K562 (cell line): ENCODE measurements around the gene VLDLR. TPM values are rescaled to one million over a fixed set of nuclear protein-coding genes. Genes with fewer than 3 reads are reported as not detected.
A peak's percentile ranks its signal among the peaks of the same experiment; 100 is the strongest.

Source experiments
- ATAC-seq: fragments of 200-7000 bp; cut with Tn5 transposase; 3 replicates; pipeline ENCODE4 v1.9.1; 2020; ENCODE audit warnings: moderate library complexity
- BruUV-seq: library from RNA; stranded (reverse); fragments of 400-500 nt; replicated peaks from 2 replicates; lab custom pipeline; 2021; lab: Mats Ljungman, UMichigan
- CTCF ChIA-PET: fragments of 300-600 bp; formaldehyde crosslinking; extraction: SDS; loops from one replicate; lab custom pipeline; 2021; ENCODE audit warnings: low intra/inter-chr PET ratio; lab: Yijun Ruan, JAX
- POLR2A ChIA-PET: fragments of 300-600, 350-650 bp; sonication (Branson Sonifier 250); formaldehyde crosslinking; extraction: SDS; loops from one replicate; lab custom pipeline; 2021; ENCODE audit warnings: antibody characterized with exemption, inconsistent platforms; lab: Yijun Ruan, JAX
- DNase-seq, 4 experiments: peaks; one replicate each; pipeline versions ENCODE4 v3.0.0 to v3.0.0-alpha.2; 2011 to 2018; ENCODE audit warnings: low spot score in 3 of 4, mixed read lengths in 3 of 4; ENCODE audit errors: extremely low read depth in 1 of 4
- FAIRE-seq: peaks from 2 replicates; lab custom pipeline; 2011; peaks lifted over from hg19 to GRCh38; lab: Jason Lieb, UNC
- H2AFZ ChIP-seq: 2 replicates; pipeline ENCODE4 v1.6.0; 2011; ENCODE audit warnings: low read depth, low read length, control low read depth, inconsistent platforms
- H3K27ac ChIP-seq: fragments of 200-600 bp; 3 replicates; pipeline ENCODE4 v1.8.0; 2011; ENCODE audit warnings: low read depth, mild to moderate bottlenecking, control low read depth, inconsistent platforms, low read length, moderate library complexity, mixed read lengths; ENCODE audit errors: extremely low read depth
- H3K27me3 ChIP-seq, 2 experiments: fragments of 300-600 bp in 1 of 2; 2 replicates in 1 of 2; 3 replicates in 1 of 2; pipeline versions ENCODE4 v1.6.0 to v1.8.0; 2011; ENCODE audit warnings: inconsistent platforms in 2 of 2, low read length in 2 of 2, mild to moderate bottlenecking in 1 of 2, mixed read lengths in 1 of 2, moderate library complexity in 1 of 2; ENCODE audit not compliant: control insufficient read depth in 2 of 2, insufficient read depth in 2 of 2
- H3K36me3 ChIP-seq: fragments of 300-600 bp; 3 replicates; pipeline ENCODE4 v1.8.0; 2011; ENCODE audit warnings: mild to moderate bottlenecking, low read length, inconsistent platforms; ENCODE audit not compliant: control insufficient read depth, insufficient read depth
- H3K4me1 ChIP-seq, 2 experiments: fragments of 200-600 bp in 1 of 2; replicated peaks in 1 of 2; 2 replicates in 1 of 2; 3 replicates in 1 of 2; pipeline versions ENCODE4 v1.5.1 to v1.8.0; 2011; ENCODE audit warnings: inconsistent platforms in 2 of 2, low read length in 2 of 2, mild to moderate bottlenecking in 1 of 2, mixed read lengths in 1 of 2, moderate library complexity in 1 of 2; ENCODE audit not compliant: control insufficient read depth in 2 of 2, insufficient read depth in 2 of 2
- H3K4me2 ChIP-seq: 2 replicates; pipeline ENCODE4 v1.6.1; 2011; ENCODE audit warnings: low read length, control low read depth, inconsistent platforms, mixed read lengths; ENCODE audit not compliant: insufficient read depth
- H3K4me3 ChIP-seq: fragments of 200-600 bp; sonication (generic), shearing (Covaris generic); 2 replicates; pipeline ENCODE4 v1.5.1; 2016; ENCODE audit warnings: control low read depth, inconsistent platforms
- H3K79me2 ChIP-seq: fragments of 200-600 bp; 3 replicates; pipeline ENCODE4 v1.8.0; 2011; ENCODE audit warnings: low read length, inconsistent platforms; ENCODE audit not compliant: control insufficient read depth, insufficient read depth
- H3K9ac ChIP-seq, 2 experiments: 2 replicates each; pipeline versions ENCODE4 v1.6.0 to v1.6.1; 2011; ENCODE audit warnings: low read depth in 2 of 2, low read length in 2 of 2, control low read depth in 1 of 2, inconsistent platforms in 1 of 2, mild to moderate bottlenecking in 1 of 2, mixed read lengths in 1 of 2; ENCODE audit not compliant: insufficient read depth in 1 of 2
- H3K9me1 ChIP-seq: one replicate; pipeline ENCODE4 v1.6.0; 2011; ENCODE audit warnings: inconsistent platforms, mild to moderate bottlenecking, low read length, moderate library complexity; ENCODE audit not compliant: control insufficient read depth, insufficient read depth
- H3K9me3 ChIP-seq: replicated peaks from 2 replicates; pipeline ENCODE4 v1.5.1; 2011; ENCODE audit warnings: low read depth, low read length, inconsistent platforms; ENCODE audit not compliant: control insufficient read depth, insufficient read depth
- H4K20me1 ChIP-seq: replicated peaks from 2 replicates; pipeline ENCODE4 v1.6.1; 2011; ENCODE audit warnings: low read length, inconsistent platforms, mixed read lengths; ENCODE audit not compliant: control insufficient read depth, insufficient read depth
- C11orf30 ChIP-seq: fragments of 450-650 bp; IDR thresholded peaks from 2 replicates; pipeline ENCODE4 v1.6.1; 2016; ENCODE audit warnings: low read depth, mild to moderate bottlenecking
- ETS2 ChIP-seq: IDR thresholded peaks from 2 replicates; pipeline ENCODE4 v1.6.1; 2016; ENCODE audit warnings: borderline replicate concordance, missing genetic modification characterization, mild to moderate bottlenecking, moderate library complexity, missing compliant biosample characterization; ENCODE audit not compliant: poor library complexity, severe bottlenecking
- GABPB1 ChIP-seq: sonication (generic); formaldehyde crosslinking; IDR thresholded peaks from 2 replicates; pipeline ENCODE4 v1.8.0; 2022; ENCODE audit warnings: mild to moderate bottlenecking, missing genetic modification reagents
- MAFF ChIP-seq: IDR thresholded peaks from 2 replicates; pipeline ENCODE4 v1.6.1; 2012; ENCODE audit warnings: low read length, improper control_type of control experiment
- MAFG ChIP-seq: fragments of 450-650 bp; conservative IDR thresholded peaks from 2 replicates; pipeline ENCODE4 v1.6.1; 2016; ENCODE audit warnings: missing genetic modification characterization, missing compliant biosample characterization
- MAFK ChIP-seq: IDR thresholded peaks from 2 replicates; pipeline ENCODE4 v1.6.1; 2011; ENCODE audit warnings: low read length, improper control_type of control experiment
- SMARCB1 ChIP-seq: IDR thresholded peaks from 2 replicates; pipeline ENCODE4 v1.6.1; 2011; ENCODE audit warnings: improper control_type of control experiment, low read depth; ENCODE audit not compliant: insufficient read length
- ZNF146 ChIP-seq: IDR thresholded peaks from one replicate; pipeline ENCODE4 v1.6.1; 2018; ENCODE audit warnings: missing compliant biosample characterization; ENCODE audit not compliant: unreplicated experiment
- ZNF316 ChIP-seq: fragments of 450-650 bp; IDR thresholded peaks from 2 replicates; pipeline ENCODE4 v1.6.1; 2016
- WGBS: fragments of 100-300 bp; shearing (Covaris generic); methylation state at CpG from one replicate; pipeline ENCODE4 v1.1.6; 2016; ENCODE audit warnings: low coverage, mixed read lengths; ENCODE audit not compliant: insufficient coverage; ENCODE audit errors: missing lambda C conversion rate; 5-methylcytosine and 5-hydroxymethylcytosine counted together
- in situ Hi-C: fragments of 300-500 bp; cut with MboI; formaldehyde crosslinking; loops from 4 replicates; pipeline ENCODE4 v1.15.0; 2018; ENCODE audit warnings: inconsistent platforms, mixed read lengths
- intact Hi-C: fragments of 100-400 bp; cut with micrococcal nuclease; formaldehyde crosslinking; loops from 2 replicates; pipeline ENCODE4 v1.14.2; 2022
- polyA plus RNA-seq, 8 experiments: library from polyadenylated mRNA; depleted of rRNA in 4 of 8; stranded (reverse) in 5 of 8; unstranded in 3 of 8; fragments of >200 nt; fragmentation: Nextera tagmentation in 2 of 8; fragmentation: Illumina TruSeq in 1 of 8; extraction: Ambion mirVana in 2 of 8; extraction: Trizol in 1 of 8; gene quantifications; 2 replicates each; pipeline versions ENCODE4 v1.2.1 to v1.2.3, GENCODE V29; 2011 to 2014; ENCODE audit warnings: inconsistent platforms in 1 of 8, missing spikeins in 1 of 8
- total RNA-seq, 7 experiments: library from RNA; depleted of rRNA in 6 of 7; stranded (reverse); fragments of >200 nt in 6 of 7; fragmentation: Illumina TruSeq in 2 of 7; extraction: Trizol in 2 of 7; gene quantifications; 2 replicates each; pipeline versions ENCODE4 v1.2.1 to v1.2.3, GENCODE V29; 2011 to 2021; ENCODE audit warnings: low replicate concordance in 1 of 7

Gene VLDLR
- total and polyA plus RNA-seq, 9 of the 15 experiments (the other 6 are each of a cell fraction or from before 2014, with no cell fraction given): 0.03 to 0.58 (median 0.08) TPM

DNA sequence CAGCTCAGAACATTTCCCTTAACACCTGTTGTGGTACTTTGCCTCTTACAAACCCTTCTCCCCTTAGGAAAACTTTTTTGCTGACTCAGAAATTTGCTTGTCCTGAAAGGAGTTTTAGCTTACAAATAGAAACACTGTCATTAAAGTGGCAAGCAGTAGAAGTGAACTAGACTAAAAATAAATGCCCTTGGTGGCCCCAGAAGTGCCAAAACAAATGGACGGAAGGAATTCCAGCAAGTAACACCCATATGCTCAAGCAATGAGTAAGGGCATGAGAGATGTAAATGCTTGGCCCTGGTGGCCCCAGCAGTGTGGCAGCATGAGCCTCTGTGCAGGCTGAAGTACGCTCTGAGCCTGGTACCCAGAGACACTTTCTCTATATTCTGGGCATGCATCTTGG, 8.6 kb downstream of the VLDLR start:
- H3K27me3 ChIP-seq: no peaks in the 10 kb centered on the region
- H2AFZ ChIP-seq: no peak overlapping the region
- intact Hi-C loops: no loop called here
- no peaks in the 10 kb centered on the region for H3K4me1 ChIP-seq
- CTCF ChIA-PET: no interaction called here
- no TSS peak for BruUV-seq
- POLR2A ChIA-PET: no interaction called here
- H3K9ac ChIP-seq: no peak overlapping the region
- H3K9me3 ChIP-seq: no peaks in the 10 kb centered on the region
- no peak for FAIRE-seq
- H3K79me2 ChIP-seq: no peaks in the 10 kb centered on the region
- H3K9me1 ChIP-seq: no peaks in the 10 kb centered on the region
- no peak overlapping the region for H3K4me2 ChIP-seq
- in situ Hi-C loops: no loop called here
- no peak overlapping the region for H3K27ac ChIP-seq
- no peak for ATAC-seq
- no peak overlapping the region for H3K4me3 ChIP-seq
- TF ChIP-seq C11orf30 (peak; percentile 73), ETS2 (no peak), SMARCB1 (no peak), ZNF316 (peak; percentile 75), MAFF (peak; percentile 71), MAFG (tag) (peak; percentile 56), MAFK (peak; percentile 80)
- no peaks in the 10 kb centered on the region for H3K36me3 ChIP-seq
- H4K20me1 ChIP-seq: no peaks in the 10 kb centered on the region
- DNase-seq: no peak
- WGBS: 13% methylated on average over 2 of the region's 2 CpGs

DNA sequence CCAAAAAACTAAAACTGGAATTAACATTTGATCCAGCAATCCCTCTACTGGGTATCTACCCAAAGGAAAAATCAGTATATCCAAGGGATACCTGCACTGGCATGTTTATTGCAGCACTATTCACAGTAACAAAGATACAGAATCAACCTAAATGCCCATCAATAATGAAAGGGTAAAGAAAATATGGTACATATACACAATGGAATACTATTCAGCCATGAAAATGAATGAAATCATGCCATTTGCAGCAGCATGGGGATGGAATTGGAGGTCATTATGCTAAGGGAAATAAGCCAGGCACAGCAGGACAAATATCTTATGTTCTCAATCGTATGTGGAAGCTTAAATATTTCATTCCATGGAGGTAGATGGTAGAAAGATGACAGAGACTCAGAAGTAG, 9.7 kb downstream of the VLDLR start:
- TF ChIP-seq GABPB1 (CRISPR knock-in tag) (no peak), ZNF146 (CRISPR knock-in tag) (peak; percentile 32)
- Histone ChIP-seq H3K4me3 (no peak overlapping the region), H3K9me3 (no peaks in the 10 kb centered on the region), H3K27ac (no peak overlapping the region), H3K27me3 (no peaks in the 10 kb centered on the region), H3K79me2 (no peaks in the 10 kb centered on the region), H3K4me2 (no peak overlapping the region), H3K9me1 (no peaks in the 10 kb centered on the region), H2AFZ (no peak overlapping the region), H3K9ac (no peak overlapping the region), H4K20me1 (no peaks in the 10 kb centered on the region), H3K4me1 (no peaks in the 10 kb centered on the region), H3K36me3 (no peaks in the 10 kb centered on the region)
- 0% methylated on average over 1 of the region's 1 CpG for WGBS
- no peak for ATAC-seq
- no TSS peak for BruUV-seq
- intact Hi-C loops: no loop called here
- ChIA-PET POLR2A (no interaction called here), CTCF (no interaction called here)
- in situ Hi-C loops: no loop called here
- no peak for DNase-seq
- no peak for FAIRE-seq
